Measurements from ENCODE around the gene RHBDF2.
A peak's percentile ranks its signal among the peaks of the same experiment; 100 is the strongest.
"Not testable (repeated sequence)": the region's sequence is repeated elsewhere in the genome, so short reads cannot be mapped to it uniquely, and the experiment has no call there.

Gene RHBDF2

GRCh38 chr17:76521262-76521661 is 20.0 kb upstream of the RHBDF2 start:
- H3K4me3 ChIP-seq (ENCODE audit: insufficient read length, low read depth) = no peak overlapping the region
- H3K9ac ChIP-seq (ENCODE audit: insufficient read length, low read depth) = peak overlapping the region; percentile 26
- TF ChIP-seq YY1 (IDR thresholded peaks at IDR 0.05; ENCODE audit: insufficient read depth, insufficient read length) (no peak), SUZ12 (IDR thresholded peaks at IDR 0.05; ENCODE audit: extremely low read depth, insufficient read depth, insufficient read length) (no peak), ZNF274 (IDR thresholded peaks at IDR 0.05; ENCODE audit: low read depth, low read length) (no peak)
- peaks cover 7% of the 10 kb centered on the region for H3K27me3 ChIP-seq (ENCODE audit: insufficient read depth, insufficient read length)
- H3K9me3 ChIP-seq (ENCODE audit: insufficient read depth, low read length) = no peaks in the 10 kb centered on the region
- no peak for DNase-seq (ENCODE audit: low read depth, low spot score)
- no peaks in the 10 kb centered on the region for H3K36me3 ChIP-seq (ENCODE audit: insufficient read depth, insufficient read length, low read length)
- H3K4me1 ChIP-seq (ENCODE audit: insufficient read depth, insufficient read length) = peaks cover 16% of the 10 kb centered on the region

- Histone ChIP-seq H3K4me1 (ENCODE audit: insufficient read depth, insufficient read length) (peaks cover 15% of the 10 kb centered on the region), H3K36me3 (ENCODE audit: insufficient read depth, insufficient read length, low read length) (no peaks in the 10 kb centered on the region), H3K9me3 (ENCODE audit: insufficient read depth, low read length) (no peaks in the 10 kb centered on the region), H3K9ac (ENCODE audit: insufficient read length, low read depth) (no peak overlapping the region), H3K27me3 (ENCODE audit: insufficient read depth, insufficient read length) (peaks cover 7% of the 10 kb centered on the region), H3K4me3 (ENCODE audit: insufficient read length, low read depth) (no peak overlapping the region)
- TF ChIP-seq YY1 (IDR thresholded peaks at IDR 0.05; ENCODE audit: insufficient read depth, insufficient read length) = no peak
- TF ChIP-seq SUZ12 (IDR thresholded peaks at IDR 0.05; ENCODE audit: extremely low read depth, insufficient read depth, insufficient read length) = no peak
- no peak for TF ChIP-seq ZNF274 (IDR thresholded peaks at IDR 0.05; ENCODE audit: low read depth, low read length)
- no peak for DNase-seq (ENCODE audit: low read depth, low spot score)
Measured at GRCh38 chr17:76519048-76519966, 18.1 kb upstream of the RHBDF2 start.

DNA sequence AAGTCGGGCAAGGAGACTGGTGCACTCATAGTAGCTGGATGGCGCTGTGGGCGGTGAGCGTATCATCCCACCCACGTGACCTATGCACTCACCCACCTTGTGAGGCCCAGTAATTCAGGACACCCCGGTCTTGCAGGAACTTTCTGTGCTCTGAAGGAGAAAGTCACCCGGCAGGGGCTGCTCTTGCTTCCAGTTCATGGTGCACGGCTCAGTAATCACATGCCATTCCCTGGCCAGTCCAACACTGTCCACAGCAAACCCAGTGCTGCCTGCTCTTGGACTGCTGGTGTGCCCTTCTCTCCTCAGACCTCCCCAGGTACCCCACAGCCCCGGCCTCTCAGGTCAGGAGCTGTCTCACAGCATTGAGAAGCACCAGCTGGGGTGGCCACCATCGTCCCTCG is 16.4 kb upstream of the RHBDF2 start:
- H3K4me1 ChIP-seq (ENCODE audit: insufficient read depth, insufficient read length) = peaks cover 11% of the 10 kb centered on the region
- TF ChIP-seq ZNF274 (IDR thresholded peaks at IDR 0.05; ENCODE audit: low read depth, low read length) (no peak), SUZ12 (IDR thresholded peaks at IDR 0.05; ENCODE audit: extremely low read depth, insufficient read depth, insufficient read length) (no peak), YY1 (IDR thresholded peaks at IDR 0.05; ENCODE audit: insufficient read depth, insufficient read length) (no peak)
- H3K27me3 ChIP-seq (ENCODE audit: insufficient read depth, insufficient read length) = peaks cover 3% of the 10 kb centered on the region
- no peaks in the 10 kb centered on the region for H3K9me3 ChIP-seq (ENCODE audit: insufficient read depth, low read length)
- H3K4me3 ChIP-seq (ENCODE audit: insufficient read length, low read depth) = no peak overlapping the region
- H3K9ac ChIP-seq (ENCODE audit: insufficient read length, low read depth) = no peak overlapping the region
- no peaks in the 10 kb centered on the region for H3K36me3 ChIP-seq (ENCODE audit: insufficient read depth, insufficient read length, low read length)
- DNase-seq (ENCODE audit: low read depth, low spot score) = no peak

GRCh38 chr17:76515274-76515949 is 14.2 kb upstream of the RHBDF2 start:
- peaks cover 15% of the 10 kb centered on the region for H3K4me1 ChIP-seq (ENCODE audit: insufficient read depth, insufficient read length)
- H3K36me3 ChIP-seq (ENCODE audit: insufficient read depth, insufficient read length, low read length) = no peaks in the 10 kb centered on the region
- no peak for TF ChIP-seq SUZ12 (IDR thresholded peaks at IDR 0.05; ENCODE audit: extremely low read depth, insufficient read depth, insufficient read length)
- DNase-seq (ENCODE audit: low read depth, low spot score) = no peak
- peak overlapping the region; percentile 12 for H3K9ac ChIP-seq (ENCODE audit: insufficient read length, low read depth)
- H3K27me3 ChIP-seq (ENCODE audit: insufficient read depth, insufficient read length) = peaks cover 5% of the 10 kb centered on the region
- H3K4me3 ChIP-seq (ENCODE audit: insufficient read length, low read depth) = no peak overlapping the region
- no peaks in the 10 kb centered on the region for H3K9me3 ChIP-seq (ENCODE audit: insufficient read depth, low read length)

- H3K4me3 ChIP-seq (ENCODE audit: insufficient read length, low read depth); H3K9me3 ChIP-seq (ENCODE audit: insufficient read depth, low read length); H3K36me3 ChIP-seq (ENCODE audit: insufficient read depth, insufficient read length, low read length); H3K9ac ChIP-seq (ENCODE audit: insufficient read length, low read depth); H3K27me3 ChIP-seq (ENCODE audit: insufficient read depth, insufficient read length); DNase-seq (ENCODE audit: low read depth, low spot score): not testable (repeated sequence)
- H3K4me1 ChIP-seq (ENCODE audit: insufficient read depth, insufficient read length) = peaks cover 11% of the 10 kb centered on the region
Measured at GRCh38 chr17:76514355-76514754, 13.1 kb upstream of the RHBDF2 start.

- H3K4me3 ChIP-seq (ENCODE audit: insufficient read length, low read depth) = no peak overlapping the region
- H3K4me1 ChIP-seq (ENCODE audit: insufficient read depth, insufficient read length) = peaks cover 9% of the 10 kb centered on the region
- no peak for DNase-seq (ENCODE audit: low read depth, low spot score)
- H3K27me3 ChIP-seq (ENCODE audit: insufficient read depth, insufficient read length) = peaks cover 5% of the 10 kb centered on the region
- no peaks in the 10 kb centered on the region for H3K36me3 ChIP-seq (ENCODE audit: insufficient read depth, insufficient read length, low read length)
- H3K9me3 ChIP-seq (ENCODE audit: insufficient read depth, low read length) = no peaks in the 10 kb centered on the region
- TF ChIP-seq SUZ12 (IDR thresholded peaks at IDR 0.05; ENCODE audit: extremely low read depth, insufficient read depth, insufficient read length) (no peak), ZNF274 (IDR thresholded peaks at IDR 0.05; ENCODE audit: low read depth, low read length) (no peak), YY1 (IDR thresholded peaks at IDR 0.05; ENCODE audit: insufficient read depth, insufficient read length) (no peak)
- H3K9ac ChIP-seq (ENCODE audit: insufficient read length, low read depth) = no peak overlapping the region
Measured at GRCh38 chr17:76513306-76513692, 12.1 kb upstream of the RHBDF2 start.

- no peak overlapping the region for H3K9ac ChIP-seq (ENCODE audit: insufficient read length, low read depth)
- no peak overlapping the region for H3K4me3 ChIP-seq (ENCODE audit: insufficient read length, low read depth)
- peaks cover 10% of the 10 kb centered on the region for H3K27me3 ChIP-seq (ENCODE audit: insufficient read depth, insufficient read length)
- TF ChIP-seq ZNF274 (IDR thresholded peaks at IDR 0.05; ENCODE audit: low read depth, low read length) = no peak
- TF ChIP-seq YY1 (IDR thresholded peaks at IDR 0.05; ENCODE audit: insufficient read depth, insufficient read length) = no peak
- no peak for TF ChIP-seq SUZ12 (IDR thresholded peaks at IDR 0.05; ENCODE audit: extremely low read depth, insufficient read depth, insufficient read length)
- no peaks in the 10 kb centered on the region for H3K36me3 ChIP-seq (ENCODE audit: insufficient read depth, insufficient read length, low read length)
- H3K9me3 ChIP-seq (ENCODE audit: insufficient read depth, low read length) = no peaks in the 10 kb centered on the region
- peaks cover 9% of the 10 kb centered on the region for H3K4me1 ChIP-seq (ENCODE audit: insufficient read depth, insufficient read length)
- no peak for DNase-seq (ENCODE audit: low read depth, low spot score)
Measured at GRCh38 chr17:76512366-76513305, 11.4 kb upstream of the RHBDF2 start.
